Activated CD8-positive, alpha-beta T cell treated with anti-CD3 and anti-CD28 coated beads for 36 hours (primary cell): ENCODE data around the gene PRKAR2B. TPM values are rescaled to one million over a fixed set of nuclear protein-coding genes. Genes with fewer than 3 reads are reported as not detected.

Experiments
- ATAC-seq: fragments of 200-7000 bp; cut with Tn5 transposase; one replicate; pipeline ENCODE4 v1.10.0; 2021; ENCODE audit warnings: mild to moderate bottlenecking, moderate library complexity
- CTCF ChIA-PET: fragments of 350-600 bp; sonication (Branson Sonifier 250); formaldehyde crosslinking; loops from one replicate; lab custom pipeline; 2021; ENCODE audit warnings: antibody characterized with exemption; lab: Charles Lee
- POLR2A ChIA-PET: fragments of 350-600 bp; sonication (Branson Sonifier 250); formaldehyde crosslinking; loops from one replicate; lab custom pipeline; 2021; ENCODE audit warnings: antibody characterized with exemption; lab: Charles Lee
- DNase-seq: peaks from one replicate; pipeline ENCODE4 v3.0.0-alpha.2; 2020
- H3K27ac Mint-ChIP-seq: one replicate; pipeline ENCODE4 v1.8.0; 2021; ENCODE audit warnings: mild to moderate bottlenecking, mixed read lengths
- H3K27me3 Mint-ChIP-seq: one replicate; pipeline ENCODE4 v1.8.0; 2021; ENCODE audit warnings: mixed read lengths
- H3K36me3 Mint-ChIP-seq: one replicate; pipeline ENCODE4 v1.8.0; 2021; ENCODE audit warnings: low read depth, mixed read lengths
- H3K4me1 Mint-ChIP-seq: one replicate; pipeline ENCODE4 v1.8.0; 2021; ENCODE audit warnings: low read depth, mixed read lengths
- H3K4me3 Mint-ChIP-seq: one replicate; pipeline ENCODE4 v1.8.0; 2021; ENCODE audit warnings: mild to moderate bottlenecking, moderate library complexity, mixed read lengths
- H3K9me3 Mint-ChIP-seq: one replicate; pipeline ENCODE4 v1.8.0; 2021; ENCODE audit warnings: mixed read lengths
- CTCF ChIP-seq: fragments of 200-600 bp; IDR thresholded peaks from one replicate; pipeline ENCODE4 v1.8.0; 2022; ENCODE audit warnings: antibody characterized with exemption, mild to moderate bottlenecking
- intact Hi-C: fragments of 100-400 bp; cut with micrococcal nuclease; formaldehyde crosslinking; loops from one replicate; pipeline ENCODE4 v1.10.0; 2022
- total RNA-seq, 2 experiments: library from RNA; stranded (reverse); gene quantifications; one replicate each; pipeline ENCODE4 v1.2.3, GENCODE V29; 2021

PRKAR2B gene
- total RNA-seq, 2 experiments from 2014 or later: 1.1 to 1.3 TPM

- Mint-ChIP-seq H3K4me1 (no peaks in the 10 kb centered on the region), H3K4me3 (no peak overlapping the region), H3K9me3 (no peaks in the 10 kb centered on the region), H3K36me3 (no peaks in the 10 kb centered on the region), H3K27ac (no peak overlapping the region), H3K27me3 (no peaks in the 10 kb centered on the region)
- intact Hi-C loops: no loop called here
- DNase-seq (no peak), ATAC-seq (no peak)
- TF ChIP-seq CTCF: no peak
- ChIA-PET CTCF (no interaction called here), POLR2A (no interaction called here)
Observed at GRCh38 chr7:107059468-107059867, 15.0 kb downstream of the PRKAR2B start.

DNA sequence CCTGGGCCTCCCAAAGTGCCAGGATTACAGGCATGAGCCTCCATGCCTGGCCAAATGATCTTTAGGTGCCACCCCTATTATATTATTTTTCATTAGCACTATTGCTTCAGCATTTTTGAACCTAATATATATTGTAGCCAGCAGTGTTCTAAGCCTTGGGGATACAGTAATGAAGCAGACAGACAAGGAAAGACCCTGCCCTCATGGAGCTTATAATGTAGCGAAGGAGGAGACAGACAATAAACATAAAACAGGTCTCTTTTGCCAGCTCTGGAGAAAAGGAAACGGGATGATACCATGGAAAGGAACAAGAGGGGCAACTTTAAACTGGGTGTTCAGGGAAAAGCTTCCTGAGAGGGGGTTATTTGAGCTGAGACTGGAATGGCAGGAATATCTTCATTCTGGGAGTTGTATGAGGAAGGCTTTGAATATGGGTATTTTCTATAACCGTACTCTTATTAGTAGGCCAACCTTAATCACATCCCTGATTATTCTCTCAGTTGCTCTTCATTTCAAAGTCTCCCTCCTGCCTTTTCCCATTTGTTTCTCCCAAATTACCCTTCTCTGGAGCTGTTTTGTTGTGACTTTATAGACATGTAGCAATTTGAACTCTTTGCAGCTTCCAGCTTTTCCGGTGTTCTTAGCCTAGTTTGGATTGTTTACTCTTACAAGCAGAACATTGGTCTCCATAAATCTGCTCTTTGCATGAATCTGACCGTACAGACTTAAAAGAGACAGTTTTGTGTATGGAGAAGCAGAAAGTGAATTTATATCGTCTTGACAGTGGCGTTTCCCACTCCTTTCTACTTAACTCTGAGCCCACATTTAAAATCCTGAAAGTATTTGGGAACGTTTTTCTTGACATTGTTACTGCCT lies 19.0 kb downstream of the PRKAR2B start:
- H3K4me1 Mint-ChIP-seq: no peaks in the 10 kb centered on the region
- peaks cover 2% of the 10 kb centered on the region for H3K27me3 Mint-ChIP-seq
- no peak for ATAC-seq
- intact Hi-C loops: no loop called here
- no peak for TF ChIP-seq CTCF
- no peak overlapping the region for H3K27ac Mint-ChIP-seq
- ChIA-PET CTCF (no interaction called here), POLR2A (no interaction called here)
- no peak for DNase-seq
- H3K4me3 Mint-ChIP-seq: no peak overlapping the region
- H3K36me3 Mint-ChIP-seq: no peaks in the 10 kb centered on the region
- no peaks in the 10 kb centered on the region for H3K9me3 Mint-ChIP-seq

DNA sequence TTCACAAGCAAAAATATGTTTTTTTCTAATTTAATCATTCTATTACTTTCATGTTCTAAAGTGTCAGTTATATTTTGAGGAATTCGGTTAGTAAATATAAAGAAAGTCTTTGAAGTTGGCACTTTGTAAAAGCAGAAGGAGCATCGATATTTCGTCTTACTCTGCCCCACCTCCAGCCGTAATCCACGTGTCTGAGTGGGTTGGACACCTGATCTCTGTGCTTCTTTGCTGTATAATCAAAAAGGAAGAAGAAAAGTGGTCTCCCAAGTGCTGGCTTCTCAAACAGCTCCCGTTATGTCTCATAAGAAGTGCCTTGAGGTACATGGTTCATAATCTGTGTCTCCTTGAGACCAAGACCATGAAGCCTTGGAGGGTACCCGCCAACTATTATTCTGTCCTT lies 19.8 kb downstream of the PRKAR2B start:
- intact Hi-C loops: no loop called here
- ChIA-PET POLR2A (no interaction called here), CTCF (no interaction called here)
- H3K27ac Mint-ChIP-seq: no peak overlapping the region
- no peak overlapping the region for H3K4me3 Mint-ChIP-seq
- ATAC-seq: no peak
- DNase-seq: no peak
- TF ChIP-seq CTCF: no peak
- H3K27me3 Mint-ChIP-seq: peaks cover 2% of the 10 kb centered on the region
- H3K9me3 Mint-ChIP-seq: no peaks in the 10 kb centered on the region
- H3K4me1 Mint-ChIP-seq: no peaks in the 10 kb centered on the region
- no peaks in the 10 kb centered on the region for H3K36me3 Mint-ChIP-seq

GRCh38 chr7:107065929-107066247 lies 21.4 kb downstream of the PRKAR2B start:
- ATAC-seq: no peak
- Mint-ChIP-seq H3K27me3 (peaks cover 2% of the 10 kb centered on the region), H3K4me1 (no peaks in the 10 kb centered on the region), H3K9me3 (no peaks in the 10 kb centered on the region), H3K4me3 (no peak overlapping the region), H3K36me3 (no peaks in the 10 kb centered on the region), H3K27ac (no peak overlapping the region)
- no peak for DNase-seq
- CTCF ChIA-PET: interaction anchor here (0.7 kb wide), 1 partner anchor 141 kb away, joined by 3 read pairs; no protein-coding TSS in a partner anchor
- intact Hi-C loops: no loop called here
- no peak for TF ChIP-seq CTCF
- POLR2A ChIA-PET: no interaction called here

- H3K4me3 Mint-ChIP-seq: no peak overlapping the region
Observed at GRCh38 chr7:107068156-107068555, 23.7 kb downstream of the PRKAR2B start.

More at GRCh38 chr7:107068156-107068555, 23.7 kb downstream of the PRKAR2B start:
- ATAC-seq: no peak
- H3K27ac Mint-ChIP-seq: no peak overlapping the region
- intact Hi-C loops: no loop called here
- TF ChIP-seq CTCF: no peak
- no peaks in the 10 kb centered on the region for H3K4me1 Mint-ChIP-seq
- CTCF ChIA-PET: interaction anchor here (1.5 kb wide), 1 partner anchor 276 kb away, joined by 3 read pairs; no protein-coding TSS in a partner anchor
- DNase-seq: no peak
- peaks cover 2% of the 10 kb centered on the region for H3K27me3 Mint-ChIP-seq
- POLR2A ChIA-PET: no interaction called here
- H3K36me3 Mint-ChIP-seq: no peaks in the 10 kb centered on the region
- no peaks in the 10 kb centered on the region for H3K9me3 Mint-ChIP-seq
